Osteoblast (primary cell): ENCODE results near the gene CHAD. TPM values are rescaled to one million over a fixed set of nuclear protein-coding genes. Genes with fewer than 3 reads are reported as not detected.

Experiments used
- DNase-seq: peaks from one replicate; pipeline ENCODE4 v3.0.0; 2011; ENCODE audit warnings: low spot score, mixed read lengths; ENCODE audit not compliant: insufficient read length; ENCODE audit errors: missing footprints
- H2AFZ ChIP-seq: 2 replicates; pipeline ENCODE4 v1.6.0; 2011; ENCODE audit warnings: mild to moderate bottlenecking, low read length
- H3K27ac ChIP-seq: 2 replicates; pipeline ENCODE4 v1.5.1; 2011; ENCODE audit warnings: mild to moderate bottlenecking, low read depth, low read length, moderate library complexity
- H3K27me3 ChIP-seq: 2 replicates; pipeline ENCODE4 v1.6.0; 2012; ENCODE audit warnings: mild to moderate bottlenecking, control low read depth, inconsistent platforms, low read length, moderate library complexity; ENCODE audit not compliant: insufficient read depth
- H3K36me3 ChIP-seq: 2 replicates; pipeline ENCODE4 v1.5.1; 2011; ENCODE audit warnings: mild to moderate bottlenecking, low read length, control low read depth, moderate library complexity; ENCODE audit not compliant: insufficient read depth
- H3K4me1 ChIP-seq: 2 replicates; pipeline ENCODE4 v1.5.1; 2011; ENCODE audit warnings: mild to moderate bottlenecking, low read length, control low read depth, moderate library complexity; ENCODE audit not compliant: insufficient read depth
- H3K4me2 ChIP-seq: 2 replicates; pipeline ENCODE4 v1.6.0; 2011; ENCODE audit warnings: mild to moderate bottlenecking, low read length; ENCODE audit not compliant: insufficient read depth
- H3K4me3 ChIP-seq: fragments of 200-600 bp; sonication (generic); 3 replicates; pipeline ENCODE4 v1.5.1; 2012; ENCODE audit warnings: mild to moderate bottlenecking, low read length, inconsistent platforms; ENCODE audit not compliant: insufficient read depth
- H3K79me2 ChIP-seq: 2 replicates; pipeline ENCODE4 v1.6.0; 2012; ENCODE audit warnings: mild to moderate bottlenecking, low read length, control low read depth, inconsistent platforms; ENCODE audit not compliant: insufficient read depth
- H3K9me3 ChIP-seq: 2 replicates; pipeline ENCODE4 v1.5.1; 2011; ENCODE audit warnings: low read depth, low read length, control low read depth
- H4K20me1 ChIP-seq: 2 replicates; pipeline ENCODE4 v1.6.0; 2012; ENCODE audit warnings: mild to moderate bottlenecking, low read length, control low read depth; ENCODE audit not compliant: insufficient read depth
- CTCF ChIP-seq: IDR thresholded peaks from 2 replicates; pipeline ENCODE4 v1.5.1; 2011; ENCODE audit warnings: mild to moderate bottlenecking, low read depth, low read length, moderate library complexity; ENCODE audit errors: extremely low read depth
- total RNA-seq: library from RNA; depleted of rRNA; stranded (reverse); fragments of >200 nt; gene quantifications from 2 replicates; pipeline ENCODE4 v1.2.3, GENCODE V29; 2012

Gene CHAD
- total RNA-seq, 1 donor: not detected

DNA sequence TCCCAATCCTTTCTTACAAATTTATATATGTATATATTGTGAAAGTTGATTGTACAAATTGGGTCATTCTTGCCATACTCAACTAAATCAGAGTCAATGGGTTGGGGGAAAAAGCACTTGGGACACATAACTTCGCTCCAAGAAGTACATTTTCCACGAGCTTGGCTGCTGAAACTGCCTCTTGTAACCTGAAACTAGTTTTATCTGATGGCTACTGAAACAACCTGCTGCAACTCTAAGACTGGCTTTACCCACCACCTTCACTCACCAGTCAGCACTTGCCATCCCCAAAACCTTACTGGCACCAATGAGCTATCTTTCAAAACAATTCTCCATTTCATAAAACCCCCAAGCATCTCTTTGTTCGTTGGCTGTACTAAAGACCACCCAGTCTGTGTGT, 25.1 kb upstream of the CHAD start:
- no peak for DNase-seq
- no peaks in the 10 kb centered on the region for H3K27me3 ChIP-seq

GRCh38 chr17:50492214-50492613, 23.5 kb upstream of the CHAD start:
- H3K27ac ChIP-seq: no peak overlapping the region
- no peaks in the 10 kb centered on the region for H4K20me1 ChIP-seq
- H3K9me3 ChIP-seq: no peaks in the 10 kb centered on the region
- no peak overlapping the region for H3K4me3 ChIP-seq
- no peak overlapping the region for H2AFZ ChIP-seq
- H3K4me1 ChIP-seq: peaks cover 13% of the 10 kb centered on the region
- no peak for TF ChIP-seq CTCF
- no peaks in the 10 kb centered on the region for H3K36me3 ChIP-seq
- no peak overlapping the region for H3K4me2 ChIP-seq
- DNase-seq: no peak
- H3K27me3 ChIP-seq: no peaks in the 10 kb centered on the region
- no peaks in the 10 kb centered on the region for H3K79me2 ChIP-seq

More for the DNA sequence above, 25.1 kb upstream of the CHAD start:
- H3K27ac ChIP-seq: no peak overlapping the region
- H3K4me3 ChIP-seq: no peak overlapping the region
- no peaks in the 10 kb centered on the region for H3K9me3 ChIP-seq
- H4K20me1 ChIP-seq: no peaks in the 10 kb centered on the region
- H2AFZ ChIP-seq: no peak overlapping the region
- no peaks in the 10 kb centered on the region for H3K36me3 ChIP-seq
- H3K79me2 ChIP-seq: no peaks in the 10 kb centered on the region
- H3K4me2 ChIP-seq: no peak overlapping the region
- H3K4me1 ChIP-seq: peaks cover 5% of the 10 kb centered on the region
- no peak for TF ChIP-seq CTCF

DNA sequence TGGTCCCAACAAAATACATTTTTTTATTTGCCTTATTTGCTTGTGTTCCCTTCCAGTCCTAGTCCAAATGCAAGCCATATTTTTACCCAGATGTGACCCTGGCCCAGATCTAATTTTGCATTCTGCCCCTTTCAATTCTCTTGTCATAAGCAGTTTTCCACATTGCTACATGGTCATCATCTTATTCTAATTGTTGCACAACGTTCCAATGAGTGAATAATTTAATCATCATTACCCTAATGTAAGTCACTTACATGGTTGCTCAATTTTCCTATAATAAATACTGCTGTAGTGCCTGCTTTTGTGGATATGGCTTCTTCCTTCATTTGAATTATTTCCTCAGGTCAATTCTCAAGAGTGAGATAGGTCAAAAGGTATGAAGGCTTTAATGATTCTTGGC, 22.8 kb upstream of the CHAD start:
- no peak for DNase-seq

GRCh38 chr17:50488880-50489279, 20.2 kb upstream of the CHAD start:
- no peak for TF ChIP-seq CTCF
- no peak for DNase-seq
- H3K4me3 ChIP-seq: no peak overlapping the region

More for the DNA sequence above, 22.8 kb upstream of the CHAD start:
- no peak overlapping the region for H3K4me3 ChIP-seq
- H3K27me3 ChIP-seq: no peaks in the 10 kb centered on the region
- H3K27ac ChIP-seq: no peak overlapping the region
- H2AFZ ChIP-seq: no peak overlapping the region
- H4K20me1 ChIP-seq: no peaks in the 10 kb centered on the region
- H3K9me3 ChIP-seq: no peaks in the 10 kb centered on the region
- TF ChIP-seq CTCF: no peak
- no peaks in the 10 kb centered on the region for H3K36me3 ChIP-seq
- no peaks in the 10 kb centered on the region for H3K79me2 ChIP-seq
- peaks cover 13% of the 10 kb centered on the region for H3K4me1 ChIP-seq
- H3K4me2 ChIP-seq: no peak overlapping the region

More at GRCh38 chr17:50488880-50489279, 20.2 kb upstream of the CHAD start:
- H3K79me2 ChIP-seq: no peaks in the 10 kb centered on the region
- peaks cover 21% of the 10 kb centered on the region for H3K36me3 ChIP-seq
- peaks cover 8% of the 10 kb centered on the region for H3K4me1 ChIP-seq
- no peak overlapping the region for H2AFZ ChIP-seq
- H3K27ac ChIP-seq: no peak overlapping the region
- H3K4me2 ChIP-seq: no peak overlapping the region
- no peaks in the 10 kb centered on the region for H4K20me1 ChIP-seq
- no peaks in the 10 kb centered on the region for H3K27me3 ChIP-seq
- no peaks in the 10 kb centered on the region for H3K9me3 ChIP-seq
